K562 (cell line): ENCODE results near the gene SEPHS2.

ENCODE experiments used
- CEBPB ChIP-seq: fragments of 450-650 bp; IDR thresholded peaks from 2 replicates; pipeline ENCODE4 v1.6.1; 2016; ENCODE audit warnings: missing genetic modification characterization, missing compliant biosample characterization
- TCF3 ChIP-seq: sonication (generic); formaldehyde crosslinking; IDR thresholded peaks from 2 replicates; pipeline ENCODE4 v1.4.0; 2020; ENCODE audit warnings: mild to moderate bottlenecking, missing genetic modification reagents

DNA sequence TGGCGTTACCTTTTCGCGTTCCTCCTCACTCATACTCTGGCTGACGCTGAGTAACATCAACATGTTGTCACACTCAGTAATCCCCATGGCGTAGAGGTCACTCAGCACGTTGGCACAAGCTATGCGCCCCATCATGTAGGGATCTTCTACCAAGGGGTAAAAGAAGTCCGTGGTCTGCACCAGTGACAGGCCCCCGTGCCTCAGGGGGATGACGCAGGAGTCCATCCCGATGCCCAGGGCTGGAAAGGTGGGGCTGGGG is 596 bp downstream of the SEPHS2 start:
- TF ChIP-seq CEBPB (tag) (no peak), TCF3 (CRISPR knock-in tag) (no peak)
